HG03354 (cell line): ENCODE results near the gene ACSS1.

ENCODE experiments used
- ATAC-seq: cut with Tn5 transposase; IDR thresholded peaks from one replicate; pipeline ENCODE4 v1.9.1; 2021; ENCODE audit warnings: mild to moderate bottlenecking; ENCODE audit not compliant: unreplicated experiment, poor library complexity, severe bottlenecking

Gene ACSS1

DNA sequence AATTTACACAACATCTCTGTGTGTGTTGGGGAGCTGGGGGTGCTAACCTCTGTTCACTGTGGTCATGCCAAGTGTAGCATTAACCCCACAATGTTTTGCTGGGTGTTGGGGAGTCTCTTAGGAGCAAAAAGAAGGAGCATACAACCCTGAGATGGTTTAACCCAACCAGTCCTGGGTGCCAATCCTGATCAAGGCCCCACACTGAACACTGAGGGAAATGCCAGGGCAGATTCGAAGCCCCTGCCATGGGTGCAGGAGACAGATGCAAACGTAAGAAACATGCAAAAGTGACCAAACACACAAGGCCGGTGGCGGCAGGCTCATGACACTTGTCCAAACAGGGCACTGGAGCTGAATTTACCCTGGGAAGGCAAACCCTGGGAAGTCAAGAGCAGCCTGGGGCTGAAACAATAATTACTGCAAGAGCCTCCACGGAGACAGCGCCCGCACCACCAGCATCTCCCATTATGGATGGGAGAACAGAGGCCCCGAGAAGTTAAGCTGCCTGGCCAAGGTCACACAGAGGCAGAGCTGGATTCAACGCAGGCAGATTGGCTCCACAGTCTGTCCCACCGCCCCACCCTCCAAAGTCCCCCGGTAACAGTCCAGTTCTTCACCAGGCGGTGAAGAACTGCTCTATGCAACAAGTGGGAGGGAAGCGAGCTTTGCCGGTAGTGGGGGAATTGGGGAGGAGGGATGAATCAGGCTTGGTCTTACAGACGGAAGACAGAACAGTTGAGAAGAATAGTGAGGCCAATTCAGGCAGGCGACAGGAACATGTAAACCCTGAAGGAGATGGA lies 8.5 kb downstream of the ACSS1 start:
- ATAC-seq, result no peak

DNA sequence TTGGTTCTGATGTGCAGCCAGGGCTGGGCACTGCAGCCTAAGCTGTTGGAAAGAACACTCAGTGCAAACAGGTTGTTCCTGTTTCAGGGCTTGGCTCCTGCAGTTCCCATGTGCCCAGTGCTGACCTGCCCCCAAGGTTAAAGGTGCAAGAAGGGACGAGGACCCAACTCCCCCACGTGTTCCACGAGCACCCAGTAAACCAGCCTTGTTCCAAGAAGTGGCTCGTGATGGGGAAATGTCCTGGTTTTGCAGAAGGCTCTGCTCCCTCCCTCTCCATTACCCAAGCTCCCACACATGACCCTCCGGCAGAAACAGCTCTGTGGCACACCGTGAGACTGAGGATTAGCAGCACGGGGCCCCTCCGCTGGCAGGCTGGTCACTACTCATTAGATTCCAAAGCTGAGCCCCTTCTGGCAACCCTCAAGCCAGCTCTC lies 9.4 kb downstream of the ACSS1 start:
- ATAC-seq, result no peak

DNA sequence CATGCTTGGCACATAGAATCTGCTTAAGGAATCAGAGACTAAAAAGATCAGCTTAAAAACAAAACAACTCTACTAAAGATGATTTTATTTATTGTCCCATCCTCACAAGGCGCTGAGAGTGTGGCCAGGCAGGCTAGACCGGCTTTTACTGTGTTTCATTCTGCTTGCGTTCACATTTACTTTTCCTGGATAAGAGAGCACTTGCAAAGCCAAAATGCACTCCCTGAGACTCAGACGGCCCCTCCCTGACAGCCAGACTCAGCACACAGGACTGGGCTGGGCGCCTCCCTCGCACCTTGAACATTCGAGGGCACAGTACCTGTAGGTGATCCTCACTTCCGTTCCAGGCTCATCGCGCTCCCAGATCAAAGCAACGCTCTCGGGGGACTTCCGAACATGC lies 10.2 kb downstream of the ACSS1 start:
- no peak for ATAC-seq

DNA sequence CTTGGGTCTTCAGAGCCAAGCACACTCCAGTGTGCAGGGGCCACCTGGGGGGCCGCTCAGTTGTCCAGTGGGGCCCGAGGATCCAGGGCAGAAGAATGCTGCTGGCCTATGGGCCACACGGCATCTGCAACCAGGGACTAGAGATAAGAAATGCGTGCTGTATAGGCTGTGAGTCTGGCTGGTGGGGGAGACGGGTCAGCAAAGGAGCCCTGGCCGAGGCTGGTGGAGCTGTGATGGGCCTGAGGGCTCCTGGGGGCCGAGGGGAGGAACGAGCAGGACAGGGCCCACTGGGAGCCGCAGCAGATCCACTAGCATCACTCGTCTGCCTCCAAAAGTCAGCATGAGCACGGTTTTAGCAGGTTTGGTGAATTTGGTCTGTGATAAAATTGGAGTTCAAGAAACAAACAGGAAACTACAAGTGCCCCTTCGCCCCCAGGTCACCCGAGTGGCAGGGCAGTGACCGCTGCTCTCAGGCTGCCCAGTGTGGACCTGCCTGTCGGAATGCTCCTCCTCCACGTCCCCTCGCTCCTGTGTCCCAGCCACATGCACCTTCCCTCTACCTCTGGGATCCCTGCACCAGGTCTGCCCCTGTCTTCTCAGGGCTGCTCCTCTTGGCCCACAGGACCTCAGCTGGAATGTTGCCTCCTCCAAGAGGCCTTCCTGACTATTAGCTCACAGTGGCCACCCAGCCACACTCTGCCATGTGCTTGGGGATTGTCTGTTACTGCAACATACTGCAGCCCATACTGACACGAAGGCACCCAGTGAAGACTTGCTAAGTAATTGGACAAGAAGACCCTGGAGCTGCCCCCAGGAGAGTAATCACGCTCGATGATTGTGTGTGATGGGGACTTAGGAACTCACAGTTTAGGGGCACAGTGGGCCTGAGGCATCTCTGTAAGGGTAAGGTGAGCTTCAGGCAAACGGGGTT lies 10.9 kb downstream of the ACSS1 start:
- no peak for ATAC-seq

DNA sequence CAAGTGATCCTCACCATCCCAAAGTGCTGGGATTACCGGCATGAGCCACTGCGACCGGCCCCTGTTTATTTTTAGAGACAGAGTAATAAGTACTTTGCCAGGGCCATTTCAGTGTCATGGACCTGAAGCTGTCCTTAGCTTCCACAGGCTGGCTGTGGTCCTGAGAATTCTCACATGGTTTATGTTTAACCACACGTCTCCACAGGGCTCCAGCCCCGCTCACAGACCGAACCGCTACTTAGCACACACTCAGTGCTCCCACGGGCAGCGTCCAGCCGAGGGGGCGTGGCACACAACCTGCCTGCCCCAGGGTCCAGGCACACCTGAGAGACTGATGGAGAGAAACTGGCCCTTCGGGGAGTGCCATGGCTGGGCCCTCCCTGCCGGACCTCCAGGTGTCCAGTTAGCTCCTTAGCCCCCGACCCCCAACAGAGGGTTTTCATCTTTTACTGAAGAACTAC lies 11.7 kb downstream of the ACSS1 start:
- ATAC-seq, result no peak

DNA sequence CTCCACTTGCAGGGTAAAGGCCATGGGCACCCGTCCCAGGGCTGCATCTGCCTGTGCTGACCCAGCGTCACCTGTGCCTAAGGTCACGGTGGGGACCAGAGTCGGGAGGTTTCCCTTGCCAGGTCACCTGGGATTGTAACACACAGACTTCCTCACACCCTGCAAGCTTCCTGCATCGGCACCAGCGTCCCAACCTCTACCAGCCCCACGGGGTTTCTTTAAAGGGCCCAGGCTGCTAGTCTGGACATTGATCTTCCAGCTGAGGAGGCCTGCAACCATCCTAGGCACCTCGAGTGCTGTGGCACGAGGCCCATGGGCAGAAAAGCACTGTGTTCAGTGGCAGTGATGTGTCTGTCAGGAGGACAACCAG lies 12.6 kb downstream of the ACSS1 start:
- ATAC-seq, result no peak

DNA sequence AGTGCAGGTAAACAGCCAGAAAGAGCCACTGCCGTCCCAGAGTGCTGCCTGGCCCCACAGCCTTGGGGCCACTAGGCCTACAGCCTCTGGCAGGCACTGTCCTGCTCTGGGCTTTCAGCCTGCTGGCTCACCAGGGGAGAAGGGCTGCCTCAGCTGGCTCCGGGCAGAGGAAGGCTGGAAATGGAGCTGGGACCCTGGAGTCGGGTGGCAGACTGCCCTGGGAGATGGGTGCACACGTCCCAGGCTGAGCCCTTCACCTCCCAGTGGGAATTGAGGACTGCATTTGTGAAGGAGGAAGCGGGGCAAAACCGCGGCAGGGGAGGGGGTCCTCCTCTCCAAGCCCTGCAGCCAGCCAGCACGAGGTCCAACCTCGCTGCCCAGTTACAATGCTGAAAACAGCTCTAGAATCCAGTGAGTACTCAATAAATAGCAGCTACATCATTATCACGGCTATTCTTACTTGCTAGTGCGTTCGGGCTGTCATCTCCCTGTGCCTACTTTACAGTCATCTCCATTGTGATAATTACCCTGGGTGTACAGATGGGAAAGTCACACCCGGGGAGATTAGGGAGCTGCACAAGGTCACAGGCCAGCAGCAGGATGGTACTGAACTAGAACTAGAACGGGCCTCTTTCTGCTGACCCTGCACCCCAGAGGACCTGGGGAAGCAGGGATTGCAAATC lies 13.1 kb downstream of the ACSS1 start:
- no peak for ATAC-seq

DNA sequence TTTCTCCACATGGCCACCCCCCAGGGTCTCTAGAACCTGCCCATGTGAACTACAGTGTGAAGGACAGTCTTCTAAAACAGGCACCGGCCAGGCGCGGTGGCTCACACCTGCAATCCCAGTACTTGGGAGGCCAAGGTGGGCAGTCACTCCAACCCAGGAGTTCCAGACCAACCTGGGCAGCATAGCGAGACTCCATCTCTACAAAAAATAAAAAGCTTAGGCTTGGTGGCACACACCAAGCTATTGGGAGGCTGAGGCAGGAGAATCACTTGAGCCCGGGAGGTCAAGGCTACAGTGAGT lies 13.7 kb downstream of the ACSS1 start:
- no peak for ATAC-seq

DNA sequence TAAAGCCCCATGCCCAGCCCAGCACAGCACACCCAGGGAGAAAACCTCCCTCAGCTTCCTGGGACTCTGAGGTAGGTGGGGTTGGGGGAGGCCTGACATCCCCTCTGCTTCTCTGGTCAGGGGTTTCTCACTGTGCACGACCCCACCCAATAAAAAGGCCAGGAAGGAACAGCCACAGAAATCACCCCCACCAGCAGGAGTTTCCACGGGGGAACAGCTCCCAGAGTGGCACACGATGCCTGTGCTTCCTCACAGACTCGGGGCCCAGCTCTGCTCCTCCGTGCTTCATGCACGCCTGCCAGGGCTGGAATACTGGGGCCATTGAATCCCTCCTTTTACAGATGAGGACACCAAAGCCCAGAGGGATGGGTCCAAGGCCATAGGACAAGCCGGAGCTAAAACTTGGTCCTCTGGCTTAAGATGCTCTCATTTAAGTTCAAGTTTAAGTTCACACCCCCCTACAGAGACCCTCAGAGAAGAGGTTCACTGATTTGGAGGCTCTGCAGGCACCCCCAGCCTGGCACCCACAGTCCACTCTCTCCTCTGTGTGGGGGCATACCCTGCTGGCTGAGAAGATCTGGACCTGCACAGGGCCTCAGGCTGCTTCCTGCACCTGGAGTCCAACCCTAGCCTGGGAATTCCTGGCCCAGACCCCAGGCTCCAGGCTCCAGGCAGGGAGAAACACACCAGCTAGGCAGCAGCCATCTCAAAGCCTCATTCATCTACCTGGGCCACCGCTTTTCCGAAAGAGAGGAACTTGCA lies 14.3 kb downstream of the ACSS1 start:
- no peak for ATAC-seq

DNA sequence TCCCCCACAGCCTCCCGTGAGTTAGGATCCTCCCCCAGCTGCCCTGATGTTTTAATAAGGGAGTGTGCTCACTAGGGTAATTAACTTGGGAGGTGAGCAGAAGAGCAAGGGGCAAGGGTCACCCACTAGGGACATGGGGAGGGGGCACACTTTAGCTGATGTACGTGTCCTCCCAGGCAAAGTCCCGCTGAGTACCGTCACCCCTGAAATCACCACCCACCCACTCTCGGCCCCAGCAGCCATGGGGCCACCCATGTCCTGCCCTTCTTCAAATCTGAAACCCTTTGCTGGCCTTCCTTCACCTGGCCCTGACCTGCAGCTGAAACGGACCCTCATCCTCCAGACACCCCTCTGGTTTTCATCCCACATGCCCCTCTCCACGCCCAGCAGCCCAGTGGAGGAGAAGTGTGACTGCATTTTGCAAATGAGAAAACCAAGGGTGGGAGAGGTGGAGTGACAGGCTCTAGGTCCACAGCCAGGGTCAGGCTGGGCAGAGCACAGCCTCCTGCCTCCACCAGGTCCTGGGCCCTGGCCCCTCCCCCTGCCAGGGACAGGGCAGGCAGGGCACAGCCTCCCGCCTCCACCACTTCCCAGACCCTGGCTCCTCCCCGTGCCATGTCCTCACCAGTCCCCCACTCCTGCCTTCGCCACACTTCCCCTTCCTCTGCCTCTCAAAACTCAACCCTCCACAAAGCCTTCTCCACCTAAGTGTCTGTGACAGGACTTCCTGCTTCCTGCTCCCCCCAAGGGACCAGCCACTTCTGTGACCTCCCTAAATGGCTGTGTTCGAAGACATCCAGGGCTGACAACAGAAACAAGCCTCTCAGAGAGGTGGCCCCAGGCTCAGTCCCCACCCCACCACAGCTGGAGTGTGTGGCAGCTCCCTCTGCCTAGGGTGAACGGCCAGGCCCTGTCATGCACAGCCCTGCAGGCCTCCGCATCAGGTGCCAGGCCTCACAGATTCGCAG lies 15.1 kb downstream of the ACSS1 start:
- ATAC-seq, result peak; percentile 96

DNA sequence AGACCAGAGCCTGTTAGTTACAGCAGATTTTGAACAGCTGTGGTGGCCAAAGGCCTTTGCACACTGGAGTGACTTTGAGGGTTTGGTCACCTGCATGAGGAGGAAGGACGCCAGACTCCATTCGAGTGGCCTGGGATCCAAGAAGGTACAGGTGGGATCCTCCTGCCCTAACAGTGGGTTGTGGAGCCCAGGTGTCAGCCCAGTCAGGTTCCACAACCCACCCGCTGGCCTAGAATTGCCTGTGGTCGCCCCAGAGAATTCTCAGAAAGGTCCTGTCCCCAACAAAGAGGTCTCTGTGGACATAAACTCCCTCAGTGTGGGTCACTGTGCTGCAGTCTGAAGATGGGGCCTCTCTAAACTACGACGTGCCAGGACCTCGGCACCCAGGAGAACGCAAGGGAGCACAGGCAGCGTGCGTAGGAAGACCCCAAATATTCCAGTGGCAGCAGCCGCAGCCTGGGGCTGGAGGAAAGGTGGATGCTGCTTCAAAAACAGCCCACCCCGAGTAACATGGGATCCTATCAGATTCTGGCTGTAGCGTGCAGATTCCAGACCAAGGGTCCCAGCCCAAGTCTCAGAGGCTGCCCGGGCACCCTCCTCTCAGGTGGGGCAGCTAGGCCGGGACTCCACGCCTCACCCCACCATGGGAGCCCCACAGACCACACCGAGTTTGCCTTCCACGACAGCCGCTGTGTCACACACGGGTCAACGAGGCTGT lies 16.0 kb downstream of the ACSS1 start:
- ATAC-seq, result no peak

DNA sequence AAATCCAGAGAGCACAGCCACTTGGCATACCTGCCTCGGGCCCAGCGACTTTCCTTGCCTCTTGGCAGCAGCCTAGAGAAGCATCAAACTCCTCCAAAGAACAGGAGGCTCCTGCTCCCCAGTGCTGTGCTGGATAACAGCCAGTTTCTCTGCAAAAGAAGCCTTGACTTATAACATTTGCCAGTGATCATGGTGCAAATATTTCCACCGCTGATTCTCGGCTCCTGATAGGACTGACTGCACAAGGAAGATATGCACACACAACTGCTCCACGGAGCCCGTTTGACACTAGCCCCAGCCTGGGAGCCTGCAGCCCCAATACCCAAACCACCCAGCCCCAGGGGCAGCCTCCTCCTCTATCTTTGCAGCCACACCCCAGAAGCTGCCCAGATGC lies 17.5 kb downstream of the ACSS1 start:
- no peak for ATAC-seq

DNA sequence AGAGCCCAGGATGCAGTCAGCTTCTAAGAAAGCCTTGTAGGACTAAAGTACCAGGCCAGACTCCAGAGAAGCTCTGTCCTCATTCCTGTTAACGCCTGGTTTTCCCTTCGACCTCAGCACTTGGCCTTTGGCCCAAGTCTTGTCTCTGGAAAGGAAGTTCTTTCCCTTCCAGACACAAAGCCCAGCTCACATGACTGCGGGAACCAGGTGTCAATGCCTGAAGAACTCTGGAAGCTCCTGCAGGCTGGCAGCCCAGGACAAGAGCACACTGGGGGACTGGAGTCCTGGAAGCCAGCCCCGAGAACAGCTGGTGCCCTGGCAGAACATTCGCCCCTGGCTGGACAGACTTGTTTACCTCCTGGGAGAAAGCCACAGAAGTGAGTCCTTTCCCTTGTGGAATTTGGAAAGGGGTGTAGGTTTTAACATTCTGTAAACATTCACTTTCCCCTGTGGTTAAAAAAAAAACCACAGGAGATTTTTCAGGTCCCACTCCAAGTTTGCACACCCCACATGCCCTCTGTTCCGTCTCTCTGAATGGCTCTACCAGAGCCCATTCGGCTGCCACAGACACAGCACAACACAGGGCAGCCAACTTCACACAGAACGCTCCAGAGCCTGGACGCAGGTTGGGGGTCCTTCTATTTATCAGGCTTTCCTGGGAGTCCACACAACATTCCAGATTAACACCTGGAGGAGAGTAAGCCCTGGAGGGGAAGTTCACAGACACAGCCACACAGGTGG lies 18.1 kb downstream of the ACSS1 start:
- no peak for ATAC-seq

DNA sequence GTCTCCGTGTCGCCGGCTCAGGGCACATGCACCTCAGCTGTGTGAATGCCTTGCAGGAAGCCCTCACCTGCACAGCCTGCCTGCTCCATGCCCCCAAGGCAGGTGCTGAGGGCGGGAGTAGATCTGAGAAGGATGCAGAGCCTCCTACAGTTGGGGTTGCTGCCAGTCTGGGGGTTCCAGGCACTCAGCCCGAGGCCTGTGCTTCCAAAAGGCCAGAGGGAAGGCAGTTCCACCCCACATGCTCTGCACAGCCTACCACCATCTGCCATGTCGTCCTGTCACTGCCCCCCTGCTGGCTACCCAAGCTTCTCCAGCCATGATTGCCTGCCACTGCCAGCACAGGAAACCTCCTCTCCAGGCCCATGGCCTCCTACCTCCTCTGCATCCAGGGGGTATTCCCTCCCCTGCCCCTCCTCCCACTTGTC lies 19.3 kb downstream of the ACSS1 start:
- ATAC-seq, result no peak

DNA sequence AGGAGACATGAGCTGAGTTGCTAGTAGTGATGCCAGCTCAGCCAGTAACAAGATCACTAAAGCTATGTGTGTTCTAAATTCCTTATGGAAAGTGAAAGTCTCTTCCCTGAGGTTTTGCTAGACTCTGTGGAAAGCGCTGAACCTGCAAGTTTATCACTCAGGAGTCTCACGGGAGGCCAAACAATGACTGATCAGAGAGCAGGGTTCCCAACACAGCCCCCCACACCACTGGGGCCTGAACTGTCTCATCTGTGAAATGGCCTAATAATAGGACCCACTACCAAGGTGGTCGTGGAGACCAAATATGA lies 19.9 kb downstream of the ACSS1 start:
- ATAC-seq, result no peak

DNA sequence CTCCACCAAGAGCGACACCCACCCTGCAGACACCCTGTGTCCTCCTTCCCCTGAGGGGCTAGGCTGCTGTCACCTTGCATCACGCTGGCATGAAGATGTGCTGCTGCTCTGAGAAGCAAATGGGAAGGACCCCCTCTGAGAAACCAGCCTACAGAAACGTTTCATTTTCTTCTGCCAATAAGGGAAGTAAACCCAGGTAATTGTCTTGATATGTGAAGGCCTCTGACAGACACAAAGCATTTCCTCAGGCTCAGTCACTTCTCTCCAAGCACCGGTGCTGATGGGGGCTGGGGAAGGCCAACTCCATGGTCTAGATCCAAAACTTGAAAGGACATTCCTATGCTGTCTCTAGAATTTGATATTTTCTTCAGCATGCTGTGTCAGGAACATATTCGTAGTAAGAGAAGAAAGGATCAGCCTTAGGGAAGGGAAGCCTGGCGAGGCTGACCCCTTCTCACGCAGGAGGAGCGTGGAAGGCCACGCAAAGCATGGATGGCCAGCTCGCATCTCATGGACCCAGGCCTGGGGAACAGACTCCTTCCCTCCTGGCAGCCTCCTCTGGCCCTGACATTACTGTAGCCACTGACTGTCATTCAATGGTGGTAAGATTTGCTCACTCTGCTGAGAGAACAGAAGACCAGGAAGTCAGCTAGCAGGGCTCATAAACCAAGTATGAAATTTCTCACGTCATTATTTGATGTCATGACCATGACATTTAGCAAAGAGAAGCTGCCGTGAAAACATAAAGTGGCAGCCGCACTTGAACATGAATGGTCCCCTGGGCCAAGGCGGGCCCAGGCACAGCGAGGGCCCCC lies 20.4 kb downstream of the ACSS1 start:
- no peak for ATAC-seq
